SK-N-SH treated with all-trans-retinoic acid at 6 μM for 48 hours (cell line): ENCODE measurements around the gene GRIFIN.

Source experiments
- ATAC-seq: fragments of 200-7000 bp; cut with Tn5 transposase; 3 replicates; pipeline ENCODE4 v1.9.1; 2020; ENCODE audit warnings: mild to moderate bottlenecking, moderate library complexity
- ARNTL ChIP-seq: fragments of 450-650 bp; formaldehyde crosslinking; IDR thresholded peaks from 2 replicates; pipeline ENCODE4 v1.5.0; 2020; ENCODE audit warnings: low read depth, mild to moderate bottlenecking, moderate library complexity, borderline replicate concordance
- CSDC2 ChIP-seq: fragments of 250-450 bp; sonication (Bioruptor Pico); IDR thresholded peaks from 2 replicates; pipeline ENCODE4 v1.5.0; 2020; ENCODE audit warnings: mild to moderate bottlenecking, moderate library complexity
- ESRRG ChIP-seq: fragments of 250-450 bp; sonication (Bioruptor Pico); IDR thresholded peaks from 2 replicates; pipeline ENCODE4 v1.6.1; 2021; ENCODE audit warnings: mild to moderate bottlenecking
- GLIS3 ChIP-seq: fragments of 250-450 bp; sonication (Bioruptor Pico); IDR thresholded peaks from 2 replicates; pipeline ENCODE4 v1.5.0; 2020; ENCODE audit warnings: mild to moderate bottlenecking, moderate library complexity
- ISL1 ChIP-seq: fragments of 250-450 bp; sonication (Bioruptor Pico); IDR thresholded peaks from 2 replicates; pipeline ENCODE4 v2.1.2; 2022; ENCODE audit warnings: mild to moderate bottlenecking, moderate library complexity
- PPARA ChIP-seq: fragments of 250-450 bp; sonication (Bioruptor Pico); IDR thresholded peaks from 2 replicates; pipeline ENCODE4 v1.5.0; 2020; ENCODE audit warnings: mild to moderate bottlenecking, borderline replicate concordance
- RARB ChIP-seq: fragments of 250-450 bp; sonication (Bioruptor Pico); IDR thresholded peaks from 2 replicates; pipeline ENCODE4 v1.8.0; 2021; ENCODE audit warnings: mild to moderate bottlenecking, moderate library complexity
- SNAI2 ChIP-seq: fragments of 250-450 bp; sonication (Bioruptor Pico); IDR thresholded peaks from 2 replicates; pipeline ENCODE4 v1.5.0; 2020; ENCODE audit warnings: mild to moderate bottlenecking, moderate library complexity
- TCF4 ChIP-seq: fragments of 250-450 bp; sonication (Bioruptor Pico); IDR thresholded peaks from 2 replicates; pipeline ENCODE4 v1.8.0; 2021; ENCODE audit warnings: mild to moderate bottlenecking, moderate library complexity, borderline replicate concordance
- ZC3H10 ChIP-seq: fragments of 250-450 bp; sonication (Bioruptor Pico); IDR thresholded peaks from 2 replicates; pipeline ENCODE4 v1.5.1; 2021; ENCODE audit warnings: mild to moderate bottlenecking, moderate library complexity
- ZFP3 ChIP-seq: fragments of 250-450 bp; sonication (Bioruptor Pico); IDR thresholded peaks from 2 replicates; pipeline ENCODE4 v1.5.0; 2020; ENCODE audit warnings: mild to moderate bottlenecking, moderate library complexity
- ZFP30 ChIP-seq: fragments of 450-650 bp; formaldehyde crosslinking; IDR thresholded peaks from 2 replicates; pipeline ENCODE4 v1.5.0; 2022; ENCODE audit warnings: mild to moderate bottlenecking, moderate library complexity
- ZNF565 ChIP-seq: fragments of 450-650 bp; formaldehyde crosslinking; conservative IDR thresholded peaks from 2 replicates; pipeline ENCODE4 v1.5.0; 2020; ENCODE audit warnings: low read depth, mild to moderate bottlenecking, moderate library complexity
- ZNF70 ChIP-seq: fragments of 450-650 bp; formaldehyde crosslinking; IDR thresholded peaks from 2 replicates; pipeline ENCODE4 v1.5.0; 2020; ENCODE audit warnings: mild to moderate bottlenecking, moderate library complexity
- ZNF8 ChIP-seq: fragments of 450-650 bp; formaldehyde crosslinking; IDR thresholded peaks from 2 replicates; pipeline ENCODE4 v1.5.0; 2020; ENCODE audit warnings: mild to moderate bottlenecking, moderate library complexity
- TF ChIP-seq, protein P1 (sequence below): fragments of 250-450 bp; sonication (Bioruptor Pico); IDR thresholded peaks from 2 replicates; pipeline ENCODE4 v1.5.1; 2020; ENCODE audit warnings: low read depth, mild to moderate bottlenecking, moderate library complexity
- TF ChIP-seq, protein P2 (sequence below): fragments of 250-450 bp; sonication (Bioruptor Pico); IDR thresholded peaks from 2 replicates; pipeline ENCODE4 v1.5.0; 2020; ENCODE audit warnings: mild to moderate bottlenecking, moderate library complexity
- TF ChIP-seq, protein P3 (sequence below): fragments of 250-450 bp; sonication (Bioruptor Pico); IDR thresholded peaks from 2 replicates; pipeline ENCODE4 v1.5.1; 2021; ENCODE audit warnings: mild to moderate bottlenecking, moderate library complexity
- TF ChIP-seq, protein P4 (sequence below): fragments of 250-450 bp; sonication (Bioruptor Pico); IDR thresholded peaks from 2 replicates; pipeline ENCODE4 v1.8.0; 2021; ENCODE audit warnings: low read depth, mild to moderate bottlenecking, moderate library complexity, borderline replicate concordance

GRIFIN gene

DNA sequence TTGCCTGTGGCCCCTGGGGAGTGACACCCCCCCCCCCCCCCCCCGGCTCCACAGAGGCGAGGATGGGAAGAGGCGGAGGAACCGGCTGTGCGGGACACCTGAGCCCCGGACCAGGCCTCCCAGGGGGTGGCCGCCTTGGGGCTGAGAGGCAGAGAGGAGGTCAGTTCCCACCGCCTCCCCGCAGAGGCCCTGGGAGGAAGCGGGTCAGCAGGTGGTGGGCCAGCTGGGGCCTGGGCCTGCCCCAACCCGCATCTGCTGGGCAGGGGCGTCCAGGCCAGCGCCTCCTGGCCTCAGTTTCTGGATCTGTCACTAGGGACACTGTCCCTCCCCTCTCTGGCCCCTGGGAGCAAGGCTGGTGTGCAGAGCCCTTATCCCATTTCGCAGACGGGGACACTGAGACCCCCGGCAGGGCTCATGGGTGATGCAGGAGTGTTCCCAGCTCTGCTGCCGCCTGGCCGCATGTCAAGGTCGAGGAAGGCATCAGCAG, 28.7 kb upstream of the GRIFIN start:
- TF ChIP-seq CSDC2 (CRISPR knock-in tag): no peak
- TF ChIP-seq PPARA (CRISPR knock-in tag): no peak
- TF ChIP-seq, protein P1, sequence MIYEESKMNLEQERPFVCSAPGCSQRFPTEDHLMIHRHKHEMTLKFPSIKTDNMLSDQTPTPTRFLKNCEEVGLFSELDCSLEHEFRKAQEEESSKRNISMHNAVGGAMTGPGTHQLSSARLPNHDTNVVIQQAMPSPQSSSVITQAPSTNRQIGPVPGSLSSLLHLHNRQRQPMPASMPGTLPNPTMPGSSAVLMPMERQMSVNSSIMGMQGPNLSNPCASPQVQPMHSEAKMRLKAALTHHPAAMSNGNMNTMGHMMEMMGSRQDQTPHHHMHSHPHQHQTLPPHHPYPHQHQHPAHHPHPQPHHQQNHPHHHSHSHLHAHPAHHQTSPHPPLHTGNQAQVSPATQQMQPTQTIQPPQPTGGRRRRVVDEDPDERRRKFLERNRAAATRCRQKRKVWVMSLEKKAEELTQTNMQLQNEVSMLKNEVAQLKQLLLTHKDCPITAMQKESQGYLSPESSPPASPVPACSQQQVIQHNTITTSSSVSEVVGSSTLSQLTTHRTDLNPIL (CRISPR knock-in tag): no peak
- TF ChIP-seq, protein P2, sequence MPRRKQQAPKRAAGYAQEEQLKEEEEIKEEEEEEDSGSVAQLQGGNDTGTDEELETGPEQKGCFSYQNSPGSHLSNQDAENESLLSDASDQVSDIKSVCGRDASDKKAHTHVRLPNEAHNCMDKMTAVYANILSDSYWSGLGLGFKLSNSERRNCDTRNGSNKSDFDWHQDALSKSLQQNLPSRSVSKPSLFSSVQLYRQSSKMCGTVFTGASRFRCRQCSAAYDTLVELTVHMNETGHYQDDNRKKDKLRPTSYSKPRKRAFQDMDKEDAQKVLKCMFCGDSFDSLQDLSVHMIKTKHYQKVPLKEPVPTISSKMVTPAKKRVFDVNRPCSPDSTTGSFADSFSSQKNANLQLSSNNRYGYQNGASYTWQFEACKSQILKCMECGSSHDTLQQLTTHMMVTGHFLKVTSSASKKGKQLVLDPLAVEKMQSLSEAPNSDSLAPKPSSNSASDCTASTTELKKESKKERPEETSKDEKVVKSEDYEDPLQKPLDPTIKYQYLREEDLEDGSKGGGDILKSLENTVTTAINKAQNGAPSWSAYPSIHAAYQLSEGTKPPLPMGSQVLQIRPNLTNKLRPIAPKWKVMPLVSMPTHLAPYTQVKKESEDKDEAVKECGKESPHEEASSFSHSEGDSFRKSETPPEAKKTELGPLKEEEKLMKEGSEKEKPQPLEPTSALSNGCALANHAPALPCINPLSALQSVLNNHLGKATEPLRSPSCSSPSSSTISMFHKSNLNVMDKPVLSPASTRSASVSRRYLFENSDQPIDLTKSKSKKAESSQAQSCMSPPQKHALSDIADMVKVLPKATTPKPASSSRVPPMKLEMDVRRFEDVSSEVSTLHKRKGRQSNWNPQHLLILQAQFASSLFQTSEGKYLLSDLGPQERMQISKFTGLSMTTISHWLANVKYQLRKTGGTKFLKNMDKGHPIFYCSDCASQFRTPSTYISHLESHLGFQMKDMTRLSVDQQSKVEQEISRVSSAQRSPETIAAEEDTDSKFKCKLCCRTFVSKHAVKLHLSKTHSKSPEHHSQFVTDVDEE (CRISPR knock-in tag): no peak
- TF ChIP-seq, protein P3, sequence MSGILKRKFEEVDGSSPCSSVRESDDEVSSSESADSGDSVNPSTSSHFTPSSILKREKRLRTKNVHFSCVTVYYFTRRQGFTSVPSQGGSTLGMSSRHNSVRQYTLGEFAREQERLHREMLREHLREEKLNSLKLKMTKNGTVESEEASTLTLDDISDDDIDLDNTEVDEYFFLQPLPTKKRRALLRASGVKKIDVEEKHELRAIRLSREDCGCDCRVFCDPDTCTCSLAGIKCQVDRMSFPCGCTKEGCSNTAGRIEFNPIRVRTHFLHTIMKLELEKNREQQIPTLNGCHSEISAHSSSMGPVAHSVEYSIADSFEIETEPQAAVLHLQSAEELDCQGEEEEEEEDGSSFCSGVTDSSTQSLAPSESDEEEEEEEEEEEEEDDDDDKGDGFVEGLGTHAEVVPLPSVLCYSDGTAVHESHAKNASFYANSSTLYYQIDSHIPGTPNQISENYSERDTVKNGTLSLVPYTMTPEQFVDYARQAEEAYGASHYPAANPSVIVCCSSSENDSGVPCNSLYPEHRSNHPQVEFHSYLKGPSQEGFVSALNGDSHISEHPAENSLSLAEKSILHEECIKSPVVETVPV (CRISPR knock-in tag): no peak
- no peak for TF ChIP-seq ZNF565 (CRISPR knock-in tag)
- TF ChIP-seq ZNF8 (CRISPR knock-in tag): no peak
- TF ChIP-seq SNAI2 (CRISPR knock-in tag): no peak
- TF ChIP-seq ZNF70: no peak
- TF ChIP-seq, protein P4, sequence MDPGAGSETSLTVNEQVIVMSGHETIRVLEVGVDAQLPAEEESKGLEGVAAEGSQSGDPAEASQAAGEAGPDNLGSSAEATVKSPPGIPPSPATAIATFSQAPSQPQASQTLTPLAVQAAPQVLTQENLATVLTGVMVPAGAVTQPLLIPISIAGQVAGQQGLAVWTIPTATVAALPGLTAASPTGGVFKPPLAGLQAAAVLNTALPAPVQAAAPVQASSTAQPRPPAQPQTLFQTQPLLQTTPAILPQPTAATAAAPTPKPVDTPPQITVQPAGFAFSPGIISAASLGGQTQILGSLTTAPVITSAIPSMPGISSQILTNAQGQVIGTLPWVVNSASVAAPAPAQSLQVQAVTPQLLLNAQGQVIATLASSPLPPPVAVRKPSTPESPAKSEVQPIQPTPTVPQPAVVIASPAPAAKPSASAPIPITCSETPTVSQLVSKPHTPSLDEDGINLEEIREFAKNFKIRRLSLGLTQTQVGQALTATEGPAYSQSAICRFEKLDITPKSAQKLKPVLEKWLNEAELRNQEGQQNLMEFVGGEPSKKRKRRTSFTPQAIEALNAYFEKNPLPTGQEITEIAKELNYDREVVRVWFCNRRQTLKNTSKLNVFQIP: no peak
- no peak for TF ChIP-seq ZFP3
- TF ChIP-seq TCF4: no peak
- TF ChIP-seq ZC3H10 (CRISPR knock-in tag): no peak
- no peak for TF ChIP-seq ESRRG (CRISPR knock-in tag)
- TF ChIP-seq ISL1 (CRISPR knock-in tag): no peak
- TF ChIP-seq, all 23 proteins: peak for 0

DNA sequence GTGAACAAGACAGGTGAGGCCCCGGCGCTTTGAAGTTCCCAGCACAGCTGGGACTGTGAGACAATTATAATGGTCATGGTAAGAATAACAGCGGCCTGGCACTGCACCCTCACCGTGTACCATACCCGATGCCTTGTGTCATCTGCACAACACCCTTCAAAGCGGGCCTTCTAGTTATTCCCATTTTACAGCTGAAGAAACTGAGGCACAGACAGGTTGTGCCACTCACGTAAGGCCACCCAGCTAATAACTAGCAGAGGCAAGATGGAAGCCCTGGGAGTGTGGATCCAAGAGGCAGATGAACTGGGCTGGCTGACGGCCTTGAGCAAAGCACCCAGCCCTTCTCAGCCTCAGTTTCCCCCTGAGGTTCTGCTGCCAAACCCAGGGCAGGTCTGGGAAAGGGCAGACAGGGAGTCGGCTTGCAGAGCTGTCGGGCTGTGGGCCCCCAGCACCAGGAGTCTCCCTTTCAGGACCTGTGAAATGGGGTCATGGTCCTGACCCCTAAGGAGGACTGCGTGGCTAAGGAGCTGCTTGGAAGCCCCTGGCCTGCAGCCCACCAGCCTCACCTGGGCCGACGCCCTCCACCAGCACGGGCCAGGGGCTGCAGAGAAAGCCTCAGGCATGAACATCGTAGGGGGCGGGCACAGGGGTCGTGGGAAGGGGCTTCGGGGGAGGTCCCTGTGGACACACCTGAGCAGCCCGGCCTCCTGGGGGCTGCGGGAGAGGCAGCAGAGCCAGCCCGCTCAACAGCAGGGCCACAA, 28.1 kb upstream of the GRIFIN start:
- TF ChIP-seq SNAI2 (CRISPR knock-in tag) (no peak), ZNF8 (CRISPR knock-in tag) (no peak), ZNF565 (CRISPR knock-in tag) (no peak), CSDC2 (CRISPR knock-in tag) (no peak), ZC3H10 (CRISPR knock-in tag) (no peak), ISL1 (CRISPR knock-in tag) (no peak), ZFP30 (no peak), RARB (no peak)
- ATAC-seq: no peak

More for the DNA sequence above, 28.7 kb upstream of the GRIFIN start:
- ATAC-seq: no peak

DNA sequence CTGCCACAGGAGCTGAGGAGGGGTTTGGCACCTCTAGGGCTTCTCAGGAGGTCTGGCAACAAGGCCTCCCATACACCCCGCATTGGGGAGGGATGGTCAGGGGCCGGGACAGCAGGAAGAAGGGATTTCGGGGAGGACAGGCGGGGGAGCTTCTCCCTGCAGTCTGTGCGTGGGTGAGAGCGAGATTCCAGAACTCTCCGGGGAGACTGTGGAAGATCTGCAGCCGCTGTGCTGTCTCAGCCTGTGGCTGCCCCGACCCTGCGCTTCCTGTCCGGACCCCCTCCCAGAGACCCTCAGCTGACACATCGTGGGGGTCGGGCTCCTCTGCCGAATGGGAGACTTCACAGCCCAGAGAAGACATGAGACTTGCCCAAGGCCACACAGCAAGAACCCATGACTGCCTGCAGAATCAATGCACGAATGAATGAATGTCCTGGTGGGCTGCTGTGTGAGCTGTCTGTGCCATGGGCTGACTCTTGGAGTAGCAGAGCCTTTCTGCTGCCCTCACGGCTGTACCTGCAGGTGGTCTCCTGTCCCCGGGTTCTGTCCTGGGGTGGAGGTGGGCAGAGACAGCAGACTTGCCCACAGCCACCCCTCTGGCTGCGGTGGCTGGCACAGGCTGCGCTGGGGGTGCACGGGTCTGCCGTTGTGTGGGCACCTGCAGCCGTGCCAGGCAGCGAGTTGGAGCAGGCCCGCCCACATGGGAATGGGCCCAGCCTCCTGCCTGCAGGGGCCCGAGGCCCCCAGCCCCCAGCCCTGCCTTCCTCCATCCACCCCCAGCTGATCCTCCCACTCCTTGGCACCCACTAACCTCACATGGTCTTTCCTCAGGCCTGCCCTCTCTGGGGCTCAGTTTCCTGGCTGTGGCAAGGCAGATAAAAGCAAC, 27.1 kb upstream of the GRIFIN start:
- TF ChIP-seq, protein P1 (CRISPR knock-in tag): no peak
- no peak for TF ChIP-seq GLIS3
- no peak for TF ChIP-seq ZC3H10 (CRISPR knock-in tag)
- TF ChIP-seq ARNTL (CRISPR knock-in tag): no peak
- ATAC-seq: no peak
